Hepatocyte (in vitro differentiated cells): ENCODE measurements around the gene VRK1.

ENCODE experiments used
- EZH2 ChIP-seq: fragments of 200-600 bp; sonication (generic); IDR thresholded peaks from 2 replicates; pipeline ENCODE4 v1.6.1; 2016; ENCODE audit warnings: antibody characterized with exemption, mild to moderate bottlenecking, borderline replicate concordance
- EZH2phosphoT487 ChIP-seq: fragments of 200-600 bp; sonication (generic); IDR thresholded peaks from one replicate; pipeline ENCODE4 v1.6.1; 2018; ENCODE audit warnings: antibody characterized with exemption, mild to moderate bottlenecking, low read depth, moderate library complexity; ENCODE audit not compliant: unreplicated experiment, severe bottlenecking
- TF ChIP-seq, protein P1 (sequence below): fragments of 200-600 bp; sonication (generic); IDR thresholded peaks from 2 replicates; pipeline ENCODE4 v1.5.1; 2016; ENCODE audit warnings: antibody characterized with exemption, mild to moderate bottlenecking; ENCODE audit not compliant: poor library complexity

DNA sequence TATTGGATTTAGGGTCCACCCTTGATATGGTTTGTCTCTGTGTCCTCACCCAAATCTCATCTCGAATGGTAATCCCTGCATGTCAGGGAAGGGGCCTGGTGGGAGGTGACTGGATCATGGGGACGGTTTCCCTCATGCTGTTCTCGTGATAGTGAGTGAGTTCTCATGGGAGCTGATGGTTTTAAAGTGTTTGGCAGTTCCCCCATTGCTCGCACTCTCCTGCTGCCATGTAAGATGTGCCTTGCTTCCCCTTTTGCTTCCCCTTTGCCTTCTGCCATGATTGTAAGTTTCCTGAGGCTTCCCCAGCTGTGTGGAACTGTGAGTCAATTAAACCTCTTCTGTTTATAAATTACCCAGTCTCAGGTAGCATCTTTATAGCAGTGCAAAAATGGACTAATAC, 118.3 kb downstream of the VRK1 start:
- TF ChIP-seq, protein P1, sequence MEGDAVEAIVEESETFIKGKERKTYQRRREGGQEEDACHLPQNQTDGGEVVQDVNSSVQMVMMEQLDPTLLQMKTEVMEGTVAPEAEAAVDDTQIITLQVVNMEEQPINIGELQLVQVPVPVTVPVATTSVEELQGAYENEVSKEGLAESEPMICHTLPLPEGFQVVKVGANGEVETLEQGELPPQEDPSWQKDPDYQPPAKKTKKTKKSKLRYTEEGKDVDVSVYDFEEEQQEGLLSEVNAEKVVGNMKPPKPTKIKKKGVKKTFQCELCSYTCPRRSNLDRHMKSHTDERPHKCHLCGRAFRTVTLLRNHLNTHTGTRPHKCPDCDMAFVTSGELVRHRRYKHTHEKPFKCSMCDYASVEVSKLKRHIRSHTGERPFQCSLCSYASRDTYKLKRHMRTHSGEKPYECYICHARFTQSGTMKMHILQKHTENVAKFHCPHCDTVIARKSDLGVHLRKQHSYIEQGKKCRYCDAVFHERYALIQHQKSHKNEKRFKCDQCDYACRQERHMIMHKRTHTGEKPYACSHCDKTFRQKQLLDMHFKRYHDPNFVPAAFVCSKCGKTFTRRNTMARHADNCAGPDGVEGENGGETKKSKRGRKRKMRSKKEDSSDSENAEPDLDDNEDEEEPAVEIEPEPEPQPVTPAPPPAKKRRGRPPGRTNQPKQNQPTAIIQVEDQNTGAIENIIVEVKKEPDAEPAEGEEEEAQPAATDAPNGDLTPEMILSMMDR: no peak
- no peak for TF ChIP-seq EZH2phosphoT487
- TF ChIP-seq EZH2: no peak
